K562 (cell line): ENCODE results near the gene TLR8. TPM values are rescaled to one million over a fixed set of nuclear protein-coding genes. Genes with fewer than 3 reads are reported as not detected.

Experiments
- ATAC-seq: fragments of 200-7000 bp; cut with Tn5 transposase; 3 replicates; pipeline ENCODE4 v1.9.1; 2020; ENCODE audit warnings: moderate library complexity
- BruUV-seq: library from RNA; stranded (reverse); fragments of 400-500 nt; replicated peaks from 2 replicates; lab custom pipeline; 2021; lab: Mats Ljungman, UMichigan
- CTCF ChIA-PET: fragments of 300-600 bp; formaldehyde crosslinking; extraction: SDS; loops from one replicate; lab custom pipeline; 2021; ENCODE audit warnings: low intra/inter-chr PET ratio; lab: Yijun Ruan, JAX
- POLR2A ChIA-PET: fragments of 300-600, 350-650 bp; sonication (Branson Sonifier 250); formaldehyde crosslinking; extraction: SDS; loops from one replicate; lab custom pipeline; 2021; ENCODE audit warnings: antibody characterized with exemption, inconsistent platforms; lab: Yijun Ruan, JAX
- DNase-seq, 4 experiments: peaks; one replicate each; pipeline versions ENCODE4 v3.0.0 to v3.0.0-alpha.2; 2011 to 2018; ENCODE audit warnings: low spot score in 3 of 4, mixed read lengths in 3 of 4; ENCODE audit errors: extremely low read depth in 1 of 4
- FAIRE-seq: peaks from 2 replicates; lab custom pipeline; 2011; peaks lifted over from hg19 to GRCh38; lab: Jason Lieb, UNC
- H2AFZ ChIP-seq: 2 replicates; pipeline ENCODE4 v1.6.0; 2011; ENCODE audit warnings: low read depth, low read length, control low read depth, inconsistent platforms
- H3K27ac ChIP-seq: fragments of 200-600 bp; 3 replicates; pipeline ENCODE4 v1.8.0; 2011; ENCODE audit warnings: low read depth, mild to moderate bottlenecking, control low read depth, inconsistent platforms, low read length, moderate library complexity, mixed read lengths; ENCODE audit errors: extremely low read depth
- H3K27me3 ChIP-seq, 2 experiments: fragments of 300-600 bp in 1 of 2; 2 replicates in 1 of 2; 3 replicates in 1 of 2; pipeline versions ENCODE4 v1.6.0 to v1.8.0; 2011; ENCODE audit warnings: inconsistent platforms in 2 of 2, low read length in 2 of 2, mild to moderate bottlenecking in 1 of 2, mixed read lengths in 1 of 2, moderate library complexity in 1 of 2; ENCODE audit not compliant: control insufficient read depth in 2 of 2, insufficient read depth in 2 of 2
- H3K36me3 ChIP-seq: fragments of 300-600 bp; 3 replicates; pipeline ENCODE4 v1.8.0; 2011; ENCODE audit warnings: mild to moderate bottlenecking, low read length, inconsistent platforms; ENCODE audit not compliant: control insufficient read depth, insufficient read depth
- H3K4me1 ChIP-seq, 2 experiments: fragments of 200-600 bp in 1 of 2; replicated peaks in 1 of 2; 2 replicates in 1 of 2; 3 replicates in 1 of 2; pipeline versions ENCODE4 v1.5.1 to v1.8.0; 2011; ENCODE audit warnings: inconsistent platforms in 2 of 2, low read length in 2 of 2, mild to moderate bottlenecking in 1 of 2, mixed read lengths in 1 of 2, moderate library complexity in 1 of 2; ENCODE audit not compliant: control insufficient read depth in 2 of 2, insufficient read depth in 2 of 2
- H3K4me2 ChIP-seq: 2 replicates; pipeline ENCODE4 v1.6.1; 2011; ENCODE audit warnings: low read length, control low read depth, inconsistent platforms, mixed read lengths; ENCODE audit not compliant: insufficient read depth
- H3K4me3 ChIP-seq: fragments of 200-600 bp; sonication (generic), shearing (Covaris generic); 2 replicates; pipeline ENCODE4 v1.5.1; 2016; ENCODE audit warnings: control low read depth, inconsistent platforms
- H3K79me2 ChIP-seq: fragments of 200-600 bp; 3 replicates; pipeline ENCODE4 v1.8.0; 2011; ENCODE audit warnings: low read length, inconsistent platforms; ENCODE audit not compliant: control insufficient read depth, insufficient read depth
- H3K9ac ChIP-seq, 2 experiments: 2 replicates each; pipeline versions ENCODE4 v1.6.0 to v1.6.1; 2011; ENCODE audit warnings: low read depth in 2 of 2, low read length in 2 of 2, control low read depth in 1 of 2, inconsistent platforms in 1 of 2, mild to moderate bottlenecking in 1 of 2, mixed read lengths in 1 of 2; ENCODE audit not compliant: insufficient read depth in 1 of 2
- H3K9me1 ChIP-seq: one replicate; pipeline ENCODE4 v1.6.0; 2011; ENCODE audit warnings: inconsistent platforms, mild to moderate bottlenecking, low read length, moderate library complexity; ENCODE audit not compliant: control insufficient read depth, insufficient read depth
- H3K9me3 ChIP-seq: replicated peaks from 2 replicates; pipeline ENCODE4 v1.5.1; 2011; ENCODE audit warnings: low read depth, low read length, inconsistent platforms; ENCODE audit not compliant: control insufficient read depth, insufficient read depth
- H4K20me1 ChIP-seq: replicated peaks from 2 replicates; pipeline ENCODE4 v1.6.1; 2011; ENCODE audit warnings: low read length, inconsistent platforms, mixed read lengths; ENCODE audit not compliant: control insufficient read depth, insufficient read depth
- CBFA2T3 ChIP-seq: fragments of 450-650 bp; IDR thresholded peaks from 2 replicates; pipeline ENCODE4 v1.6.1; 2017
- CBX3 ChIP-seq, 2 experiments: IDR thresholded peaks; 1 replicate in 1 of 2; 2 replicates in 1 of 2; pipeline ENCODE4 v1.6.1; 2012; ENCODE audit warnings: inconsistent platforms in 2 of 2, low read length in 2 of 2, borderline replicate concordance in 1 of 2, control low read depth in 1 of 2
- CXXC5 ChIP-seq: fragments of 250-450 bp; sonication (Bioruptor Pico); IDR thresholded peaks from 2 replicates; pipeline ENCODE4 v1.8.0; 2022; ENCODE audit warnings: inconsistent platforms, mild to moderate bottlenecking, moderate library complexity
- DDX20 ChIP-seq: fragments of 450-650 bp; IDR thresholded peaks from 2 replicates; pipeline ENCODE4 v1.6.1; 2016; ENCODE audit warnings: missing genetic modification characterization, low read depth, mild to moderate bottlenecking, missing compliant biosample characterization, moderate library complexity
- E2F8 ChIP-seq: fragments of 450-650 bp; IDR thresholded peaks from 2 replicates; pipeline ENCODE4 v1.7.1; 2018; ENCODE audit warnings: mild to moderate bottlenecking, low read depth; ENCODE audit not compliant: partially characterized antibody
- KAT2B ChIP-seq: IDR thresholded peaks from one replicate; pipeline ENCODE4 v1.6.1; 2012; ENCODE audit warnings: low read depth, mild to moderate bottlenecking, control low read depth, inconsistent platforms, low read length, moderate library complexity
- PRMT5 ChIP-seq: sonication (generic); formaldehyde crosslinking; IDR thresholded peaks from 2 replicates; pipeline ENCODE4 v1.5.0; 2020; ENCODE audit warnings: missing genetic modification reagents
- SAFB ChIP-seq: fragments of 200-400 bp; formaldehyde crosslinking; IDR thresholded peaks from 2 replicates; pipeline ENCODE4 v1.6.1; 2017; ENCODE audit warnings: low read depth, low read length, borderline replicate concordance
- SIRT6 ChIP-seq: IDR thresholded peaks from one replicate; pipeline ENCODE4 v1.6.1; 2012; ENCODE audit warnings: low read depth, mild to moderate bottlenecking, control low read depth, inconsistent platforms, low read length, moderate library complexity
- SMAD2 ChIP-seq: fragments of 150-350 bp; IDR thresholded peaks from 2 replicates; pipeline ENCODE4 v1.6.1; 2014; ENCODE audit warnings: low read depth, mild to moderate bottlenecking, low read length
- SREBF1 ChIP-seq: fragments of 150-350 bp; IDR thresholded peaks from 2 replicates; pipeline ENCODE4 v1.6.1; 2014; ENCODE audit warnings: antibody characterized with exemption, low read depth, low read length, borderline replicate concordance
- TAF9B ChIP-seq: fragments of 450-650 bp; IDR thresholded peaks from 2 replicates; pipeline ENCODE4 v1.6.1; 2018; ENCODE audit warnings: mild to moderate bottlenecking; ENCODE audit not compliant: partially characterized antibody
- YY1 ChIP-seq, 3 experiments: IDR thresholded peaks; 2 replicates each; pipeline ENCODE4 v1.6.1; 2011; ENCODE audit warnings: low read length in 2 of 3, mild to moderate bottlenecking in 2 of 3, moderate library complexity in 2 of 3, borderline replicate concordance in 1 of 3, control low read depth in 1 of 3, low read depth in 1 of 3; ENCODE audit not compliant: insufficient read depth in 3 of 3, insufficient replicate concordance in 2 of 3, control insufficient read depth in 1 of 3, insufficient read length in 1 of 3; ENCODE audit errors: extremely low read depth in 1 of 3
- ZNF347 ChIP-seq: fragments of 450-650 bp; formaldehyde crosslinking; IDR thresholded peaks from 2 replicates; pipeline ENCODE4 v1.4.0; 2020; ENCODE audit warnings: low read depth, mild to moderate bottlenecking, moderate library complexity
- WGBS: fragments of 100-300 bp; shearing (Covaris generic); methylation state at CpG from one replicate; pipeline ENCODE4 v1.1.6; 2016; ENCODE audit warnings: low coverage, mixed read lengths; ENCODE audit not compliant: insufficient coverage; ENCODE audit errors: missing lambda C conversion rate; 5-methylcytosine and 5-hydroxymethylcytosine counted together
- in situ Hi-C: fragments of 300-500 bp; cut with MboI; formaldehyde crosslinking; loops from 4 replicates; pipeline ENCODE4 v1.15.0; 2018; ENCODE audit warnings: inconsistent platforms, mixed read lengths
- intact Hi-C: fragments of 100-400 bp; cut with micrococcal nuclease; formaldehyde crosslinking; loops from 2 replicates; pipeline ENCODE4 v1.14.2; 2022
- polyA plus RNA-seq, 8 experiments: library from polyadenylated mRNA; depleted of rRNA in 4 of 8; stranded (reverse) in 5 of 8; unstranded in 3 of 8; fragments of >200 nt; fragmentation: Nextera tagmentation in 2 of 8; fragmentation: Illumina TruSeq in 1 of 8; extraction: Ambion mirVana in 2 of 8; extraction: Trizol in 1 of 8; gene quantifications; 2 replicates each; pipeline versions ENCODE4 v1.2.1 to v1.2.3, GENCODE V29; 2011 to 2014; ENCODE audit warnings: inconsistent platforms in 1 of 8, missing spikeins in 1 of 8
- total RNA-seq, 7 experiments: library from RNA; depleted of rRNA in 6 of 7; stranded (reverse); fragments of >200 nt in 6 of 7; fragmentation: Illumina TruSeq in 2 of 7; extraction: Trizol in 2 of 7; gene quantifications; 2 replicates each; pipeline versions ENCODE4 v1.2.1 to v1.2.3, GENCODE V29; 2011 to 2021; ENCODE audit warnings: low replicate concordance in 1 of 7
- TF ChIP-seq, protein P1 (sequence below): fragments of 250-450 bp; sonication (Bioruptor Pico); IDR thresholded peaks from 2 replicates; pipeline ENCODE4 v1.5.0; 2021; ENCODE audit warnings: mild to moderate bottlenecking, borderline replicate concordance

The TLR8 gene
- total and polyA plus RNA-seq, 9 of the 15 experiments (the other 6 are each of a cell fraction or from before 2014, with no cell fraction given) = not detected

- Histone ChIP-seq H2AFZ (peak overlapping the region; percentile 63), H3K27ac (peak overlapping the region; percentile 72), H3K9me3 (no peaks in the 10 kb centered on the region), H3K9ac (peak overlapping the region; percentile 1 to 67; a peak in 2 of 4 replicates), H3K9me1 (no peaks in the 10 kb centered on the region), H3K79me2 (peaks cover 24% of the 10 kb centered on the region), H4K20me1 (no peaks in the 10 kb centered on the region), H3K36me3 (no peaks in the 10 kb centered on the region; the same call in 2 of the 3 replicates), H3K4me2 (peak overlapping the region; percentile 64), H3K27me3 (no peaks in the 10 kb centered on the region), H3K4me1 (peaks cover 29 to 43% of the 10 kb centered on the region in 2 experiments), H3K4me3 (peak overlapping the region; percentile 30)
- TSS peak; percentile 75 for BruUV-seq
- in situ Hi-C loops = loop anchor here (25.0 kb wide), 1 partner anchor 697 kb away; the partner anchor contains the start of gene TCEANC
- intact Hi-C loops = loop anchor here (1.0 kb wide), 1 partner anchor 9 kb away; no protein-coding TSS in a partner anchor
- ATAC-seq (peak; percentile 84), DNase-seq (peak; percentile 17 to 77 (median 42)), FAIRE-seq (peak; percentile 75)
- ChIA-PET POLR2A (interaction anchor here (0.8 to 2.7 kb wide), 3 partner anchors 9 to 18 kb away, joined by 3 to 32 read pairs (median 3); partner anchors contain the start of gene TMSB4X), CTCF (no interaction called here)
- 7% methylated on average over 5 of the region's 6 CpGs for WGBS
- TF ChIP-seq DDX20 (tag) (no peak), SMAD2 (no peak), E2F8 (no peak), YY1 (IDR thresholded peaks at IDR 0.05; ENCODE audit: borderline replicate concordance in 1 of 3, control insufficient read depth in 1 of 3, extremely low read depth in 1 of 3, insufficient read depth in 3 of 3, insufficient read length in 1 of 3, insufficient replicate concordance in 2 of 3, low read depth in 1 of 3, low read length in 2 of 3) (peak in 1 of 3 experiments; percentile 35), KAT2B (no peak), PRMT5 (no peak), SAFB (no peak), TAF9B (no peak), CBFA2T3 (no peak), CBX3 (IDR thresholded peaks at IDR 0.05; ENCODE audit: borderline replicate concordance in 1 of 2, low read length in 2 of 2) (0 out of 3 replicates have a peak, but pooled peaks of 1 of the 2 experiments have one; percentile 21), SIRT6 (no peak), SREBF1 (no peak), CXXC5 (CRISPR knock-in tag) (no peak), ZNF347 (CRISPR knock-in tag) (no peak)
- TF ChIP-seq, protein P1, sequence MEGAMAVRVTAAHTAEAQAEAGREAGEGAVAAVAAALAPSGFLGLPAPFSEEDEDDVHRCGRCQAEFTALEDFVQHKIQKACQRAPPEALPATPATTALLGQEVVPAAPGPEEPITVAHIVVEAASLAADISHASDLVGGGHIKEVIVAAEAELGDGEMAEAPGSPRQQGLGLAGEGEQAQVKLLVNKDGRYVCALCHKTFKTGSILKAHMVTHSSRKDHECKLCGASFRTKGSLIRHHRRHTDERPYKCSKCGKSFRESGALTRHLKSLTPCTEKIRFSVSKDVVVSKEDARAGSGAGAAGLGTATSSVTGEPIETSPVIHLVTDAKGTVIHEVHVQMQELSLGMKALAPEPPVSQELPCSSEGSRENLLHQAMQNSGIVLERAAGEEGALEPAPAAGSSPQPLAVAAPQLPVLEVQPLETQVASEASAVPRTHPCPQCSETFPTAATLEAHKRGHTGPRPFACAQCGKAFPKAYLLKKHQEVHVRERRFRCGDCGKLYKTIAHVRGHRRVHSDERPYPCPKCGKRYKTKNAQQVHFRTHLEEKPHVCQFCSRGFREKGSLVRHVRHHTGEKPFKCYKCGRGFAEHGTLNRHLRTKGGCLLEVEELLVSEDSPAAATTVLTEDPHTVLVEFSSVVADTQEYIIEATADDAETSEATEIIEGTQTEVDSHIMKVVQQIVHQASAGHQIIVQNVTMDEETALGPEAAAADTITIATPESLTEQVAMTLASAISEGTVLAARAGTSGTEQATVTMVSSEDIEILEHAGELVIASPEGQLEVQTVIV (CRISPR knock-in tag) = no peak
These were observed 58.9 kb downstream of the TLR8 start for GRCh38 chrX:12965131-12965940.
